NCI-H69 (cell line): ENCODE measurements around the gene TMEM252.

Experiments
- DNase-seq: peaks from one replicate; lab custom pipeline; 2025; lab: John Stamatoyannopoulos, UW

Gene TMEM252

DNA sequence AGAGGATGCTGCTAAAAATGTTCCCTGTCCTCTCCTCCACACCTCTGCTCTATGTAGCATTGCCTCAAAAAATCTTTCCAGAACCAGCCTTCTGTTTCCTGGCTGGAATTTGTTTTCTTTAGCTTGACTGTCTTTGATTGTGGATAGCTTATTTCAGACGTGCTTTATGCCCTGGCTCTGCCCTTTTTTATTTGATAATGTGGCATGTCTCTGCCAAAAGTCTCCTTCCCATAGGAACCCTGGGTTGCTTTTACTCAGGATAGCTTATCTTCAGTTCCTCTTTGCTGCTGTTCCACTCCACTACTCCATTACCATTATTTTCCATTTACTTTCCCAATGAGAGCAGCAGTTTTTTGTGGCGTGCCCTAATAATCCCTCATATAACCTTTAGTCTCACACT is 885 bp upstream of the TMEM252 start:
- DNase-seq, result no peak

DNA sequence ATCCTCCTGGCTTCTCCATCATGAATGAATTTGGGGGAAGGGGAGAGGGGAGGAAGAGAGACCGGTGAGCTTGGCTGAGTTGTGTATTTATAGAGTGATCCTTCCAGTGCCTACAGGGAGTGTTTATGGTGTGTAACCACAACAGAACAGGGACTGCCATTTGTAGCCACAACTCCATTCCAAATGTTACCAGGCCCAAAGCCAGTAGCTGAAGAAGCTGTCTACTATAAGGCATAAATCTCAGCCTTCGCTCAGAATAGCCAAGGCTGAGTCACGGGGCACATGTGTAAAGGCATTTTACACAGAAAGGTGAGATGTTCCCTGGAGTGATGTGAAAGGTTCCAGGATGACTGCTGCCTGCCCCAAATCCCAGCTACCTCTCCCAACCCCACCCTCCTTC is 2.5 kb downstream of the TMEM252 start:
- DNase-seq, result no peak

DNA sequence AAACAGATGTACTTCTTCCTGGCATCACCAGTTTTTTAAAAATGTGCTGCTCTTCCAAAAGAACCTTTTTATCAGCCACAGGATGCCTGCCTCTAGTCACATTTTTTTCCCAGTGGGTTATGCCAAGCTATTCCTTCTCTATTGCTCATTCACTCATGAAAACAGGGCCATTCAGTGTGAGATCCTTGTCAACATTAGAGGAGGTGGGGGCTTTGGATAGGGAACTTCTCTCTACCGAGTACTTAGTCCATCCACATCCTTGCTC is 3.1 kb downstream of the TMEM252 start:
- no peak for DNase-seq

DNA sequence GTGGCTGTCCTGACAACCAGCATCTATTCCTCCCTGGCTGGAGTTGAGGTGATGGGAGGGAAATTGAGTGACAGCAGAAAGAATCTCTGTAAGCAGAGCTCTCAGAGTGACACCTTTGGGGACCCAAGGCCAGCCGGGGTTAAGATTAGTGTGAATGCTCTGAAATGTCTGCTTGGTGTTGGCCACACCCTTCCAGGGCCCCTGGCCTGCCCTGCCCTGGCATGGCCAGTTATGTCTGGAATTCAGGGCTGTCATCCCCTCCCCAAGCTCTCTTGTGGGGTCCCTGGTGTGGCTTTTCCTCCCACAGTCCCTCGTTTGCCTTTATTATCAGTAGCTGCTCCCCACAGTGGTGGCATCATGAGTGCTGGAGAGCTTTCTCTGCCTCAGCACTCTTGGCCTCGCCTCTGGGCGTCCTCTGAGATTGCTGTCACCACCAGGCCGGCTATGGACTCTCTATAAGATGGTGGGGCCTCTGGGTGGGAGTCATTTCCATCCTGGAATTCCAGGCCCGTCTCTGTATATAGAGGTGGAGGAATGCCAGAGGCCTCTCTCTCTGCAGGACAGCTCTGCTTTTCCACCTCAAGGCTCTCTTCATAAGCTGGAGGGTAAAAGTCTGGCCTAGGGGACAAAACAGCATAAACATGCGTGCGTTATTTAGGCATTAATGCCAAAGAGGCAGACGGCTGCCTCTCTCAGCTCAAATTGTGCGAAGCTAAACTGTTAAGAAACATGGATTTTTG is 3.6 kb downstream of the TMEM252 start:
- DNase-seq, result no peak

DNA sequence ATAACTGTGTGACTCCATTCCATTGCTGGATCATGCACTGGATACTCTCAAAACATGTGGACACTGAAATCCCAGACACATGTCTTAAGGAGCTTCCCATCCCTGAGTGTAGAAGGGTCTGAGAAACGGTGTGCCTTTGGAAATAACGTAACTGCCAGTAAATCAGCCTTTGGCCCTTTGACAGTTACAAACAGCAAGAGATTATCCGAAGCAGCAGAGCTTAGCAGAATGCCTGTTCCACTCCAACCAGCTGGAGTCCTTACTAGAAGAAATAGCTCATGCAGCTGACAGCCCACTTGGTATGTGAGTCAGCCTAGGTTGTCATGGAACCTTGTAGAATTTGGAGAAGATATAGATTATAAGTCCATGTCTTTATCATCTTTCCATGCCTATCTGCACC is 7.0 kb downstream of the TMEM252 start:
- DNase-seq, result no peak

DNA sequence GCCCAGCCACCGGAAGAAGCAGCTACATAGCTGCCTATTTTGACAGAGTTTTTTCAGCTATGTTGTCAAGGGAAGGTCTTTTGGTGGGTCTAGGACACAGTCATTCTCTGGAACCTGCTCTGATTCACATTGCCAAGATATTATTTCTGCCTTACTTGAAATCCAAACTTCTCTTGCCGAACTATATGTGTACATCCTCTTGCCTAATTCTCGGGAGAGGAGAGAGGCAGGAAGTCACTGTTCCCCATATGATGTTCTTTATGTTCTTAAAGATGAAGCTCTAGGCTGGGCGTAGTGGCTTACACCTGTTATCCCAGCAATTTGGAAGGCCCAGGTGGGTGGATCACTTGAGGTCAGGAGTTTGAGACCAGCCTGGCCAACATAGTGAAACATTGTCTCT is 8.6 kb downstream of the TMEM252 start:
- no peak for DNase-seq

DNA sequence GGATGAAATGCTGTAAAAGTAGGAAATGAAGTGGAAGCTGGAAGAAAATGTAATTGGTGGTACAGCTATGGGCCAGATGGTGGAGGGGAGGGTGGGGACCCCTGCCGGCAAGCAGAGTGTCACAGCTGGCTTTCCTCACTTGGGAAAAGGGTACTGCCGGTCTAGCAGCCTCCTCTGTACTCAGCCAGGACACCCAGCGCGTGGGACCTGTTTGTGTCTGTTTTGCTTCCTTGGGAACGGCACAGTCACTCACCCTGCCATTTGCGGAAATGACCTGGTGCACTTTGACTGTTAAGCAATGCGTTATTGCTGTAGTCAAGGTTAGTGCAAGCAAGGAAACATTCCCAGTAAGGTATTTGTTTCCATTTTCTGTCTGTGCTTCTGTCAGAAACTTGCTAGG is 10.1 kb downstream of the TMEM252 start:
- peak; percentile 19 for DNase-seq

DNA sequence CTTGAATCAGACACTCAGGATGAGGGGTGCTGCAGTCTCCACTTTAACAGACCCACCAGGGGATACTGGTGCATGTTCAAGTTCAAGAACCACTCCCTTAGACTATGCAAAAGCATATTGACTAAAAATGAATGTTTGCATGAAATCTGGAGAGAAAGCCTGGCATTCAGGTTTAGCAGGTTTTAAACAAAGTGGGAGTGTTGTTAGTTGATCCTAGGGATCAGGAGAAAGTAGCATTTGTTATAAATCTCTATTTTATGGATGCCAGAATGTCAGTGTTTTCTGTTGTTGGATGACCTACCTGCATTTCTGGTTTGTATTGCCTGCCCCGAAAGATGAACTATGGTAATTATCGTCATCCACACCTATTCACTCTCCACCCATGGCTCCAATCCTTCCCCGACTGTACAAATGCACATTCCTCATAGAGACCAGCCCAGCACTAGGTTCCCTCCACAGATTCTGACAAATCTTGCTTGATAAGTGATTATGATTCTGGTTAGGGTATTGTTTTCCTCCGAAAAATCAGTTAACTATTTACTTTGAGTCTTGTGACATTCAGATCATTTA is 17.2 kb downstream of the TMEM252 start:
- no peak for DNase-seq

DNA sequence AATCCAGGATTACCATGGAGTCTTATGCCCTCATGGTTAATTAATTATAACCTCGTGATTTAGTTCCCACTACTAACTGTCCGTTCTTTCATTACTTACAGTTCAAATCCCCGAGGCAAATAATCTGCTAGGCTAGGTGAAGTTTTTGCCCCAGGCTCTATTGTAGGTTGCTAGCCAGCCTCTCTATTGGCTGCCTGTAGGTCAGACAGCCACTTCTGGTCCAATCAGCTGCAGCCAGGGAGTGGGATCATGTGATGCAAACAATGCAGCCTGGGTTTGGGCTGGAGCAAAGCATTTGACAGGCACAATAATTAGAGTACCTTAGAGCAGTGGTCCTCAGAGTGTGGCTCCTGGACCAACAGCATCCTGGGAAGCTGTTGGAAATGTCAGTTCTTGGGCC is 17.7 kb downstream of the TMEM252 start:
- DNase-seq, result no peak

DNA sequence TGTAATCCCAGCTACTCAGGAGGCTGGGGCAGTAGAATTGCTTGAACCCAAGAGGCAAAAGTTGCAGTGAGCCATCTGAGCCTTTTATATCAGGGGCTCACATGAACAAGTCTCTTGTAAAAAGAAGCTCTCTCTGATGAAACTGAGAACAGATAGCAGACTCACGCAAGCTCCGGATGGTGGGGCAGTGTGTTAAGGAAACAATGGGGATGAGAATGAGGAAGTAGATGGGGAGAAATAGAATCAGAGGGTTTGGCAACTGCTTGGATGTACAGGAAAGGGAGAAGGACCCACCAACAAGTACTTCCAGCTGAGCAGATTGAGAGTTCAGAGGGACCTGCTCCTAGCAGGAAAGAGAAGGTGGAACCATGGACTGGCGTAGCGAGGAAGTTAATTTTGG is 18.6 kb downstream of the TMEM252 start:
- DNase-seq, result no peak

DNA sequence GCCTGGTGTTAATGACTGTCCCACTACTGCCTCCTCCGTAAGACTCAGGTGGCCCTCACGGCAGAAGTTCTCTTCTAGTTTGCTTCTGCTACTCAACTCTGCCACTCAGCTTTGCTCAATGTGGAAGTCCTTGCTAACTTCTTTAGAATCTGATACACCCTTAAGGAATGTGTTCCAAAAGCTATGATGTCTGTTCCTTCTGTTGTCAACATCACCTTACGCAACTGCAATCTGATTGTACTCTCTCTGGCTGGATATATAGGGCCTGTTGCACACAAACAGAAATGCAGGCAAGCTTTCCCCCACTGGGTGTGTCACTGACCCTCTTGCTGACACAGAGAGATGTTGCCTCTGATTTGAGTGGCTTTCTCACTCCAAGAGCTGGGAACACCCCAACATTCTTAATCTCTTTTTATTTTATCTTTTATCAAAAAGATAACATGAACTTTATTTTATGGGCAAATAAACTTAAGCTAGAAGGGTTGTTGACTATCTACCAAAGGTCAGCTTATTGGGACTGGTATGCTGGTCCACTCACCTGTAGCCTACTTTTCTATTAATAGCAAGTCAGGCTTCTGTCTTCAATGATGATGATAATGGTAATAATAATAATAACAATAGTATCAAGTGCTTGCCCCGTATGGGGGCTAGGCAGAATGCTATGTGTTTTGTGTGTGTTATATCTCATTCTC is 25.2 kb downstream of the TMEM252 start:
- no peak for DNase-seq

DNA sequence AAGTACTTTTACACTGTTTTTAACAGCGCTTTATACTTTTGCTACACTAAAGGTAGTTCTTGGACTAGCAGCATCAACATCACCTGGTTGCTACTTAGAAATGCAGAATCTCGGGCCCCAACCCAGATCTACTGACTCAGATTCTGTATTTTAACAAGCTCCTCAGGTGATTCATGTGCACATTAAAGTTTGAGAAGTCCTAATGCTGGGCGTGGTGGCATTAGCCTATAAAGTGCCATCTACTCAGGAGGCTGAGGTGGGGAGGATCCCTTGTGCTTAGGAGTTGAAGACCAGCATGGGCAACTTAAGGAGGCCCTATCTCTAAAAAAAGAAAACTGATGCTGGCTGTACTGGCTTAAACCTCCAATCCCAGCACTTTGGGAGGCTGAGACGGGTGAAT is 26.7 kb downstream of the TMEM252 start:
- no peak for DNase-seq

DNA sequence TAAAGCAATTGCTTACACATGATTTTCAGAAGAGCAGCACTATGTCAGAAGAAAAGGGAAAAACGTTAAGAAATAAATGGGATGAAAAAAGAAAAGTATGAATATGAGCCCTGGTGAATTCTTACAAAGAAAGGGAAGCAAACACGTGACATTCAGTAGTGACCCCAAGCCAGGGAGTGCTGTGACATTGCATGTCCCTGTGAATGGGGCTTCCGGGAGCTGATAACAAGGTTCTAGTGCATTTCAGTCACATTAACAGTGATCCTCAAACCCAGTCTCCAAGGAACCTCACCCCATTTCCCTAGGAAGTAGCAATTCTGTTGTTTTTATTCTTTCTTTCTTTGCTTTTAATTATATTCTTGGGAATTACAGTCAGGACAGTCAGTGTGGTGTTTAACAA is 27.3 kb downstream of the TMEM252 start:
- DNase-seq, result no peak

DNA sequence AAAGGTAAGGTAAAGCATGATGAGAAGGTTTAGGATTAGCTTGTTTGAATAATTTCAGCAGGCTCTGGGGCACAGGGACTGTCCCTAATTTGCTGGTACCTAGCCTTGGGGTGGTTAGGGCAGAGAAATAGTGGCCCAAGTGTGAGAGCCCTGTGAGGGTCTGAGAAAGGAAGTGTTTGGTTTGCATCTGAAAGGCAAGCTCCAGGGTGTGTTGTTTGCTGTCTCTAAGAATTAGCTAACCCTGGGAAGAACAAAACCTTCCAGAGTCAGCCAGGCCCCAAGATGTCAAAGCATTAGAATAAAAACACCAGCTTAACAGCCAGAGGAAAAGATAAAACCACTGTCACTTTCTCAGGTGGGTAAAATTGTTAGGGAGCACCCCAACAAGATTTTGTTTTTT is 31.0 kb downstream of the TMEM252 start:
- no peak for DNase-seq

DNA sequence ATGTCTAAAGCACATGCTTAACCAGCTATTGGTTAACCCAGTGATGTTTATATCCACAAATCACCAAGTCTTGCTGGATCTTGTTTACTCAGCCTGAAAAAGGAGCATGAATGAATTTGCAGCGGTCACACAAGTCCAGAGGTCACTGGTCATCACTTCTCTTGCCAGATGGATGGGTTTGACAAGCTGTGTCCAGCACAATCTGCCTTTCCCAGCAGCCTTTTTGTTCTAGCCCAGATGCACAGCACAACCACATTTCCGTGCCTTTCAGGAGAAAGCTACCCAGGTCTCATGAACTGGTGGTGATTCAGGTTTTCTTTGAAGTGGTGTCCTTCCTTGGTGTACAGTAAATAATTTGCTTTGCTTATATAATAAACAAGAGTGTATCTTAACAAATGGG is 32.1 kb downstream of the TMEM252 start:
- no peak for DNase-seq

DNA sequence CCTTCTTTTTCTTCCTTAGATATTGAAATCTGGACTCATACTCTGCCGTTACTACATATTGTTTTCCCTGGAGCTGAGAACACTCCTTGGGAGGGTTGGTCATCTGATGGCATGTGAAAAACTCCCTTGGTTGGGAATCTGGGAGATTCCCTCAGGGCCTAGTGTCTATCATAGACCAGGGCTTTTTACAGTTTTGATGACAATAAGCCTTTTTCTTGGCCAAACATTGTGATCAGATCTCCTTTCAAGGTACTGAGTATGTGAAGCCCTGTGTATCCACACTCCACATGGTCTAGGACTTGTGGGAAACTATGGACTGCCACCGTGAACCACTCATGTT is 32.9 kb downstream of the TMEM252 start:
- no peak for DNase-seq

DNA sequence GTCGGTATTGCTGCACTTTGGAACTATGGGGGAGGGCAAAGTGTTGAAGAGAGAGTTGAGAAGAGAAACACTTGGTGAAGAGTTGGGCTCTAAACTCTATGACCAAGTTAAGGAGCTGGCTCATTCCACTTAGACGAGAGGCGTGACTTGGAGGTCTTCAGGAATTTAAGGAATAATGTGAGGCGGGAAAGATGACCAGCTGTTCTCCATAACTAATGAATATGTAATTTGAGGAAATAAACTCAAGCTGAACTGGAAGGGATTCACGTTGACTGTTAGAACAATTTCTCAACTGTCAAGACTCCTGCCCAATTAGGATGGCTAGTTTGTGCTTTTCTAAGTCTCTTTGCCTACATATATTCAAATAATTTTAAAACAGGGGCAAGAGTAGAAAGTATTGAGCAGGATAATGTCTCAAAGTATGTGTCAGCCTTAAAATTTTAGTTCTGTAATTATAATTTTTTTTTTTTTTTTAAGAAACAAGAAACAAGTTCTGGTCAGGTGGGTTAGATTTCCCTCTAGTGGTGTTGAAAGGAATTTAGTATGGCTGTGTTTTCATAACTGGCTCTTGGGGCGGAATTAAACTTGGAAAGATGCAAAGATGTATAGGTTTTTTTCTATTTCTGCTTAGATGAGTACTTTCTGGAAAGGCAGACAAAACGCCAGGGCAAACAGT is 33.4 kb downstream of the TMEM252 start:
- DNase-seq, result peak; percentile 12

DNA sequence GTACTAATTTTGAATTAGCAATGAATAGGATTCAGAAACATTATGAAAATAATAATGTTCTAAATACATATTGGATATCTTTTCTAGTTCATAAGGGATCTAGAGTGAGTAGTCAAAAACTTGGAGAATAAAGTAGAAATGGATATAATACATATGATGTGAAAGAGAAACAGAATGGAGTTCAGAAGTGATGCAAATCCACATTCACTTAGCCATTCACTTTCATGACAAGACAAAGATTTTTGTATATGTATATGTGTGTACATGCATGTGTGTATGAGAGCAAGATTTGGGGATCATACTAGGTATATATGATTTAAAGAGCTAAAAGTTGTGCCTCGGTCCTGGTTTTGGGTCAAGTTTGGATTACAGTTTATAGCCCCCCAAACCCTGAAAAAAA is 34.1 kb downstream of the TMEM252 start:
- DNase-seq, result no peak

DNA sequence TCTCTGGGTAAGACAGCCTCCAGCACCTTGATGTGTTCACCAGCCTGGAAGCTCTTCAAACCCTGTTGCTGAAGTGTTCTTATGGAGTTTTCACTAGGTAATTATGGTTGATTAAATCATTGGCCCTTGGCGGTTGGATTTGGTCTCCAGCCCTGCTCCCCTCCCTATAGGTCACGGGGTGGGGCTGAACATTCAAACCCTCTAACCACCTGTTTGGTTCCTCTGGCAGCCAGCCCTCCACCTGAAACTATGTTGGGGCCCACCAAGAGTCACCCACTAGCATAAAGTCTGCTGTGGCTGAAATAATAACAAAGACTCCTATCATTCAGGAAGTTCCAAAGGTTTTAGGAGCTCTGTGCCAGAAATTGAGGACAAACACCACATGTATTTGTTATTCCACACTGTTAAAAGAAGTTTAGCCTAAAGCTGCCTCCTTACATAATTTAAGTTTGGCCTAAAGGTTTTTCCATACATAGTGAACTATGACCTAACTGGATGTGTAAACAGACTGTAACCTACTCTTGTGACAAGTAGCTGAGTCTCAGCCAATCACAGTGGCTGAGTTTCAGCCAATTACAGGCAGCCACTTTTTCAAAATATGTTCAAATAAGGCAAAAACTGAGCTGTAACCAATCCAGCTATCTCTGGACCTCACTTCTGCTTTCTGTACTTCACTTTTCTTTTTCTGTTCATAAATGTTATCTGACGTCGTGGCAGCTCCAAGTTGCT is 34.8 kb downstream of the TMEM252 start:
- no peak for DNase-seq

DNA sequence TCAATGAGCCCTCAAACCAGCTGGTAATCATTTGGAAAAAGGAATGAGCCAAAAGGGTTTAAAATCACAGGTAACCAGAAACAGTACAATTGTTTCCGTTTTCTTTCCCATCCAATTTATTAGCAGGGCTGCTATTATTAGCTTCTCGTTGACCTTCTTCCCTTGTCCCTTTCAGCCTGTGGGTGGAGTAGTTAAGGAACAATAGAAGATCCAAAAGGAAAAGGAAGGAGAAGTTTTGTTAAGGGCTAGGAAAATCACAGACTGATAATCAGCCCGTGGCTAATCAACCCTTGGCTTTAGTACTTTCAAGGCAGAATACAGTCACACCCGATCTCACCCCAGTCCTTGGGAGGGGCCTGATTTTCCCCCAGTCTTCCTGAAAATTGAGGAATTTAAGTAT is 38.4 kb downstream of the TMEM252 start:
- no peak for DNase-seq

DNA sequence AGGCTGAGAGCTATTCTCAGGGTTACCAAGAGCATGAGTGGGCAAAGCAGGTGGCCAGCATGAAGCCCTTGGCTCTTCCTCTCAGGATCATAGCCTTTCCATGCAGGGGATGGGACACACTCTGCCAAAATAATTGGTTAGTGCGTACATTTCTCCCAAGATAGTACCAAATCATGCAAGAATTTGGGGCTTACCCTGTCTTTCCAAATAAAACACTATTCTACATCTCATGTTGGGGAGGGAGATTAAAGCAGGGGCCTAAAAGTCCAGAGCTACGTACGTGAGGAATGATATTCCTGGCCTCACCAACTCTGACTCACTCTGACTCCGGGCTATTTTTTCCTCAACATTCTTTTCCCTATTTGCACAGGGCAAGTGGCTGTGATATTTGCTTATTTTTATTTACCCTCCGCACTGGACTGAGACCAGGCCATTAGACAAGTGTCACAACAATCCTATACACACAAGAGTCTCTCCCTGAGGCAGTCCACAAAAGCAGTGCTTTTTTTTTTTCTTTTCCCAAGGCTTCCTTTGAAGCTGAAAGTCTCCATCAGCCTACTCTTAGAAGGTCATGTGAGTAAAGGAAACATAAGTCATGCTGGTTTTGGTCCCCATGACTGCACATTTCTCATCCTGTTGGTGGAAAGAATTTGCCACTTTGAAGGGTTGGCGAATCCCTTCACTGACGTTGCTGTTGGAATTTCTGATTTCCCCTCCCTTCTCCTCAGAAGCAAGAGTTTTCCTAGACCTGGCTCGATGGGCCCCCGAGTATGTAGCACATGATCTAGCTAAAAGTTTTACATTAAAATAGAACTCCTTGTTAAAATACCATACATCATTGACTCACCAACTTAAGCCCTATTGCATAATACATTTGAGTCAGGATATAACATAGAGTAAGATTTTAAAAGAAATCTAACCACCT is 40.0 kb downstream of the TMEM252 start:
- peak; percentile 43 for DNase-seq

DNA sequence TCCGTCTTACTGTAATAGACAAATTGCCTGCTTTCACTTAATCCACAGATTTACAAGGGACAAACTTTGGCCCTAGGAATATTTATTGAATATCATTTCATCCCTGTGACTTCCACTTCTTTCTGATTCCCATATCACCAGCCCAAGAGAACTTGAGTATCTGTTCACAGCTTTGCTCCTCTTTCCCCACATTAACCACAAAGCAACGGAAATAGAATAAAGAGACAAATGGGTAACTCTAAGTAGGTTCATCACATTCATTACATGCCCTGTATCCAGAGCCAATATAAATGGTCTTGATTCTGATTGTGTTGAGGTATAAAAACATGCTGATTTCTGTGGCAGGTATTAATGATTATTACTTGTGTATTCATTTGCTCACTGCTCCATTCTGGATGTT is 41.9 kb downstream of the TMEM252 start:
- no peak for DNase-seq
